ENCODE data around the gene POMGNT1.
A peak's percentile ranks its signal among the peaks of the same experiment; 100 is the strongest.

The POMGNT1 gene

DNA sequence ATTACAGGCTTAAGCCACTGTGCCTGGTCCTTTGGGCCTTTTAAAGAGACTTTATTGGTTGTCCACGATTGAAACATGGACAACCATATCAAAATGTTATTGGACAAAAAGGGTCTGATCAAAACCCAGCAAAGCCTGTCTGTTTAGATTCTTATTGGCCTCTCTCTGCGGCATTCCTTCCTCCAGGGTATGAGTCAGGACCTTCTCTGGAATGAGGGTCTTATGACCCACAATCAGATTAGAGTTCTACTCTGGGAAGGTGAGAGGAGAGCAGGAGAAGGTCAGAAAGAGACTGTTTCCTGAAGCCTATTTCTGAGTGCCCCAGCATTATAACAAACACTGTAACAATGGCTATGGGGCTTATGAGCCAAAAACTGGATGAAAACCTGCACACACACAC is 12.8 kb upstream of the POMGNT1 start:
- 93 to 95% methylated on average over 2 of the region's 2 CpGs for WGBS, 2 experiments

DNA sequence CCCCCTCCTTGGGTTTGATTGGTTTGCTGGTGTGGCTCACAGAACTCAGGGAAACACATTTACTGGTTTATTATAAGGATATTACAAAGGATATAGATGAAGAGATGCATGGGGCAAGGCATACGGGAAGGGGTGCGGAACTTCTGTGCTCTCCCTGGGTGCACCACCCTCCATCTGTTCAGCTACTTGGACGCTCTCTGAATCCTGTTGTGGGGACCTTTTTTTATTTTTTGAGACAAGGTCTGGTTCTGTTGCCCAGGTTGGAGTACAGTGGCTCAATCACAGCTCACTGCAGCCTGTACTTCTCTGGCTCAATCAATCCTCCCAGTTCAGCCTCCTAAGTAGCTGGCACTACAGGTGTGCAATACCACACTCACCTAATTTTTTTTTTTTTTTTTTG is 12.3 kb upstream of the POMGNT1 start:
- Histone ChIP-seq H3K9me3 (ENCODE audit: control insufficient read depth, low read length) (no peaks in the 10 kb centered on the region), H3K27ac (ENCODE audit: insufficient read depth, low read depth, low read length, poor library complexity, severe bottlenecking) (no peak overlapping the region), H3K36me3 (ENCODE audit: control insufficient read depth, insufficient read depth, low read length) (no peaks in the 10 kb centered on the region), H3K4me1 (ENCODE audit: control insufficient read depth, insufficient read depth, low read length) (no peaks in the 10 kb centered on the region), H3K27me3 (ENCODE audit: control insufficient read depth, insufficient read depth, low read length, poor library complexity, severe bottlenecking) (no peaks in the 10 kb centered on the region), H3K4me3 (ENCODE audit: insufficient read depth, low read depth, low read length) (no peak overlapping the region)
- WGBS, 2 experiments, result 89 to 93% methylated on average over 3 of the region's 3 CpGs

More for the DNA sequence above, 12.8 kb upstream of the POMGNT1 start:
- Histone ChIP-seq H3K27ac (ENCODE audit: insufficient read depth, low read depth, low read length, poor library complexity, severe bottlenecking) (no peak overlapping the region), H3K9me3 (ENCODE audit: control insufficient read depth, low read length) (no peaks in the 10 kb centered on the region), H3K36me3 (ENCODE audit: control insufficient read depth, insufficient read depth, low read length) (no peaks in the 10 kb centered on the region), H3K4me3 (ENCODE audit: insufficient read depth, low read depth, low read length) (no peak overlapping the region), H3K4me1 (ENCODE audit: control insufficient read depth, insufficient read depth, low read length) (no peaks in the 10 kb centered on the region), H3K27me3 (ENCODE audit: control insufficient read depth, insufficient read depth, low read length, poor library complexity, severe bottlenecking) (no peaks in the 10 kb centered on the region)

DNA sequence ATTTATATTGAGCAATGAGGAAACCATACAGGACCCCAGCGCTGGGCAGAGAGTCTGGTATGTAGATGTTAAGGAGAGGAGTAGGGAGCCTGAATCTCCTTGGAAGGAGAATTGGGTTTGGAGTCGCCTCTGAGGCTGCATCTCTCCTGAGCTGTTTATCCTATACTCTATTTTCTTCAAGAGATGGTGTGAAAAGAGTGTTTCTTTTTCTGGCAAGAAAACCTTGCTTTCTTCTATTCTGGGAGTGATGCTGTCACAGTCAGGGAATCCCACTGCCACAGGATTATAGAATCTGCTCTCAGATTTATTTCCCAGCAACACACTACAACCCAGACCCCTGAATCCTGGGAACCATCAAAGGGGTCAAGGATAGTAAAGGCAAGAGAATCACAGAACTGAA is 8.2 kb upstream of the POMGNT1 start:
- WGBS, 2 experiments, result 88 to 99% methylated on average over 2 of the region's 2 CpGs
- Histone ChIP-seq H3K9me3 (ENCODE audit: control insufficient read depth, low read length) (no peaks in the 10 kb centered on the region), H3K36me3 (ENCODE audit: control insufficient read depth, insufficient read depth, low read length) (no peaks in the 10 kb centered on the region), H3K27ac (ENCODE audit: insufficient read depth, low read depth, low read length, poor library complexity, severe bottlenecking) (no peak overlapping the region), H3K4me1 (ENCODE audit: control insufficient read depth, insufficient read depth, low read length) (no peaks in the 10 kb centered on the region), H3K4me3 (ENCODE audit: insufficient read depth, low read depth, low read length) (no peak overlapping the region), H3K27me3 (ENCODE audit: control insufficient read depth, insufficient read depth, low read length, poor library complexity, severe bottlenecking) (no peaks in the 10 kb centered on the region)

DNA sequence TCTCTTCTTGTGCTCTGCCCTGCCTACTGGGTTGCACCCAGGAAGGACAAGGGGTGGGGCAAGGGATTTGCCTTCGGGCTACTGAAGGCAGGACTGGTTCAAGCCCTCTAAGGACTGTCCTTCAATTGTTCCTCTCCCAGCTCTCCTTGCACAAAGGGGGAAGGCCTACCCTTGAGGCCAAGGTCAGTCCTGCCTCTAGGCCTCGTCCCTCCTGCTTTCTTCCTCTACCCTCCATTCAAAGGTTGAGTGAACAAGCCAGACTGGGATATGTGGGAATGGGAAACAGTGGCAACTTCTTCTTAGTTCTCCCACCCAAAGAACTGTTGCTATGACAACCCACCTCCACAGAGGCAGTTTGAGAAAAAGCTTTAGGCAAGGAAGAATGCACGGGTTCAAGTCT is 7.6 kb upstream of the POMGNT1 start:
- Histone ChIP-seq H3K27ac (ENCODE audit: insufficient read depth, low read depth, low read length, poor library complexity, severe bottlenecking) (no peak overlapping the region), H3K4me3 (ENCODE audit: insufficient read depth, low read depth, low read length) (no peak overlapping the region), H3K36me3 (ENCODE audit: control insufficient read depth, insufficient read depth, low read length) (no peaks in the 10 kb centered on the region), H3K27me3 (ENCODE audit: control insufficient read depth, insufficient read depth, low read length, poor library complexity, severe bottlenecking) (no peaks in the 10 kb centered on the region), H3K4me1 (ENCODE audit: control insufficient read depth, insufficient read depth, low read length) (no peaks in the 10 kb centered on the region), H3K9me3 (ENCODE audit: control insufficient read depth, low read length) (no peaks in the 10 kb centered on the region)
- 67 to 70% methylated on average over 3 of the region's 3 CpGs for WGBS, 2 experiments

DNA sequence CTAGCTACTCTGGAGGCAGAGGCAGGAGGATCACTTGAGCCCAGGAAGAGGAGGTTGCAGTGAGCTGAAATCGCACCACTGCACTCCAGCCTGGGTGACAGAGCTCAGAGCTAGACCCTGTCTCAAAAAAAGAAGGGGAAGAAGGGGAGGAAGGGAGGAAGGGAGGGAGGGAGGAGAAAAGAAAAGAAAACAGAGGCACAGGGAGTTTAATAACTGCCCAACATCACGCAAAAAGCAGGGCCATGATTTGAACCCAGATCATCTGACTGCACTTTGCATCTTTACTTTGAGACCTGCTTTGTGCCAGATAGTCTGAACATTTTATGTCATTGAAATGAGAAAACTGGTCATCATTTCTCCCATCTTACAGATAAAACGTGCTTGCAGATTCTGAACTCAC is 6.9 kb upstream of the POMGNT1 start:
- H3K4me1 ChIP-seq (ENCODE audit: control insufficient read depth, insufficient read depth, low read length), result no peaks in the 10 kb centered on the region
- H3K36me3 ChIP-seq (ENCODE audit: control insufficient read depth, insufficient read depth, low read length), result no peaks in the 10 kb centered on the region
- H3K27ac ChIP-seq (ENCODE audit: insufficient read depth, low read depth, low read length, poor library complexity, severe bottlenecking), result no peak overlapping the region
- WGBS, 2 experiments, result 91 to 94% methylated on average over 3 of the region's 3 CpGs
- H3K9me3 ChIP-seq (ENCODE audit: control insufficient read depth, low read length), result no peaks in the 10 kb centered on the region
- H3K27me3 ChIP-seq (ENCODE audit: control insufficient read depth, insufficient read depth, low read length, poor library complexity, severe bottlenecking), result no peaks in the 10 kb centered on the region
- H3K4me3 ChIP-seq (ENCODE audit: insufficient read depth, low read depth, low read length), result no peak overlapping the region

DNA sequence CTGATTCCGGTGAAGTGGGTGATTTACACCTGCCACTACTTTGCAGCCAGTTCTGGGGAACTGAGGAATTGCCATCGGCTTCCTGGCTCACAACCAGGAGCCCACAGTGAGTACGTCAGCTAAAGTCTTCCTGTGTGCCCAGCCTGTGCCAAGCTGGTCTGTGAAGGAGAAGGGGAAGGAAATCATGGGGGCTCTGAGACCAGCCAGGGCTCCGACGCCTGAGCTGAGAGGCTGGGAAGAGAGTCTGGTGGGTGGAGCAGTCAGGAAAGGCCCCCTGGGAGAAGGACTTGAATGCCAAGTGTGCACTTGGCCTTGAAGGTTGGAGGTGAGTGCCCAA is 6.1 kb upstream of the POMGNT1 start:
- WGBS, 2 experiments, result 76 to 78% methylated on average over 5 of the region's 5 CpGs
- Histone ChIP-seq H3K36me3 (ENCODE audit: control insufficient read depth, insufficient read depth, low read length) (no peaks in the 10 kb centered on the region), H3K9me3 (ENCODE audit: control insufficient read depth, low read length) (no peaks in the 10 kb centered on the region), H3K4me1 (ENCODE audit: control insufficient read depth, insufficient read depth, low read length) (no peaks in the 10 kb centered on the region), H3K27ac (ENCODE audit: insufficient read depth, low read depth, low read length, poor library complexity, severe bottlenecking) (no peak overlapping the region), H3K4me3 (ENCODE audit: insufficient read depth, low read depth, low read length) (peak overlapping the region; percentile 94), H3K27me3 (ENCODE audit: control insufficient read depth, insufficient read depth, low read length, poor library complexity, severe bottlenecking) (no peaks in the 10 kb centered on the region)

DNA sequence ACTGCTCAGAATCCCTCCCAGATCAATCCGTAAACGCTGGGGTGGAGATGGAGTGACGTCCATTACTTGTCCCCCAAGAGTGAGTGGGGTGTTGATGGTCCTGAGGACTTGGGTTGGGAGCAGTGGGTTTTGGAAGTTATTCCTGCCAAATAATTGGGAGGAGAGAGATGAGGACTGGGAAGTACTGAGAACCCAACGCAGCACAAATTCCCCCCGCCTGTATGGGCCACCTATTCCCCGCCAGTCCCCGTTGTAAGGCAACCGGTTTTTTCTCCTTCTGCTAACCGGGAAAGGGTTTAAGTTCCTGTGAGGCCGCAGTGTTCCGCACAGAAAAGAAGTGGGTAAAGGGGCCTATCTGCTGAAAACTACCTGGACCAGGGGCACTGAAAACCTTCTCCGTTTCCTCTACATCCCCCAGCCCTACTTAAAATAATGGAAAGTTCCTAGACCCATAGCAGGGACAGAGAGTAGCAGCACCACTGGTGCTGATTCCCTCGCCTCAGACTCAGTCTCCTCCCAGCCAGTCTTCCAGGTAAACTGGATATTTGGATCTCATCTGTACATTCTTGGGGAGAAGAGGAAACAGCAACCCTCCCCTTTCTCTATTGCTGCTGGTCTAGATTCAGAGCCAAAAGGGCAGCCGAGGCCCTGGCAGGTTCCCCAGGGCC is 5.6 kb upstream of the POMGNT1 start:
- Histone ChIP-seq H3K4me3 (ENCODE audit: insufficient read depth, low read depth, low read length) (peak overlapping the region; percentile 94), H3K27ac (ENCODE audit: insufficient read depth, low read depth, low read length, poor library complexity, severe bottlenecking) (no peak overlapping the region), H3K4me1 (ENCODE audit: control insufficient read depth, insufficient read depth, low read length) (no peaks in the 10 kb centered on the region), H3K27me3 (ENCODE audit: control insufficient read depth, insufficient read depth, low read length, poor library complexity, severe bottlenecking) (no peaks in the 10 kb centered on the region), H3K9me3 (ENCODE audit: control insufficient read depth, low read length) (no peaks in the 10 kb centered on the region), H3K36me3 (ENCODE audit: control insufficient read depth, insufficient read depth, low read length) (no peaks in the 10 kb centered on the region)
- WGBS, 2 experiments, result 12 to 14% methylated on average over 14 of the region's 14 CpGs

DNA sequence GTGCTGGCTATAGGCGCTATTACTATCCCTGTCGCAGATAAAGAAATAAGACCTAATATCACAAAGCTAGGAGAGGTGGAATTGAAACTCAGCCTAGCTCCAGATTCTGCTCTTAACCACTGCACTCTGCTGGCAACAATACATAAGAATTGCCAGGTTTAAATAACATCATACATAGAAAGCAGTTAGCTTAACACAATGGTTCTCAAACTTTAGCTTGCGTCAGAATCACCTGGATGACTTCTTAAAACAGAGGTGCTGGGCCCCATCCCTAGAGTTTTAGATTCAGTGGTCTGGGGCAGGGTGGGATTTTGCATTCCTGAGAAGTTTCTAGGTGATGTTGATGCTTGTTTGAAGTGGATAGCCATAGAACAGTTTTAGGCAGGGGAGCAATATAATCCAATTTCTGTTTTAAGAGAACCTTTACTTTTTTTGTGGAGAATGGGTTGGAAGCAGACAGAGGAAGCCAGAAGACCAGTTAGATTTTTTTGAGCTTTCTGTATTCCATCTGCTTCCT is 1.1 kb upstream of the POMGNT1 start:
- Histone ChIP-seq H3K27ac (ENCODE audit: insufficient read depth, low read depth, low read length, poor library complexity, severe bottlenecking) (no peak overlapping the region), H3K36me3 (ENCODE audit: control insufficient read depth, insufficient read depth, low read length) (peaks cover 3% of the 10 kb centered on the region), H3K4me1 (ENCODE audit: control insufficient read depth, insufficient read depth, low read length) (peaks cover 6% of the 10 kb centered on the region), H3K27me3 (ENCODE audit: control insufficient read depth, insufficient read depth, low read length, poor library complexity, severe bottlenecking) (no peaks in the 10 kb centered on the region), H3K9me3 (ENCODE audit: control insufficient read depth, low read length) (no peaks in the 10 kb centered on the region), H3K4me3 (ENCODE audit: insufficient read depth, low read depth, low read length) (no peak overlapping the region)
- 92 to 93% methylated on average over 3 of the region's 3 CpGs for WGBS, 2 experiments

DNA sequence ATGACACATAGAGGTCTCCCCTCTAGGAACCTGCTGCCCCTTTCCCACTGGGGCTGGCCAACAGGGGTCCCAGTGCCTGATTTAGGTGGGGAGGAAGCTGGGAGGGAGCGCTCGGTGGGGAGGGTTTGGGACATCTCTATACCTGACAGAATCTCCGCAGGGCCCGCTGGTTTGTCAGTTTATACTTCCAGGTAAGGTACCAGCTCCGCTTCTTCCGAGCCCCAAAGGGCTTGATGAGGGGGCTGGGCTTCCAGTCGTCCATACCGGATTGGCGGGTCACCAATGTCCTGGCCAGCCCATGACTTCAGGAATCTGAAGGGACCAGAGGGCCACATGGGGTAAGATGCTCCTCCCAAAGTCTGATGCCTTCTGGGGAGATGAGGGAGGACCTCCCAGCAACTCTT is 672 bp downstream of the POMGNT1 start:
- Histone ChIP-seq H3K9me3 (ENCODE audit: control insufficient read depth, low read length) (no peaks in the 10 kb centered on the region), H3K27ac (ENCODE audit: insufficient read depth, low read depth, low read length, poor library complexity, severe bottlenecking) (no peak overlapping the region), H3K4me1 (ENCODE audit: control insufficient read depth, insufficient read depth, low read length) (peaks cover 6% of the 10 kb centered on the region), H3K36me3 (ENCODE audit: control insufficient read depth, insufficient read depth, low read length) (peaks cover 12% of the 10 kb centered on the region), H3K27me3 (ENCODE audit: control insufficient read depth, insufficient read depth, low read length, poor library complexity, severe bottlenecking) (no peaks in the 10 kb centered on the region), H3K4me3 (ENCODE audit: insufficient read depth, low read depth, low read length) (peak overlapping the region; percentile 82)
- 68% methylated on average over 9 of the region's 9 CpGs for WGBS, 2 experiments

DNA sequence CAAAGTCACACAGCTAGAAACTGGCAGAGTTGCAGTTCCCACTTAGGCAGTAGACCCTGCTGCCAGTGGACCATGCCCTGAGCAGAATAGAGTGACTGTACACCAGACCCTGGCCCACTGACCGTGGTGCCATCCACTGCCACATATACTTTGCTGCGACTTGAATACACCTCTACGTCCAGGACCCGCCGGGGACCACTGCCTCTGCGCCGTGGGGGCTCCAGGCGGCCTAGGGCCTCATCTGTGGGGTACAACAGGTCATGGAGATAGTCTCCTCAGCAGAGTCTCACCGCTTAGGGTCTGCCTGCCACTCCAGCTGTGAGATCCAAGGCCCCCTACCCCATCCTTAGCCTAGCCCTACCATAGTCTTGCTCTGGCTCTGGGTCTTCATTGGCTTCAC is 1.6 kb downstream of the POMGNT1 start:
- Histone ChIP-seq H3K27ac (ENCODE audit: insufficient read depth, low read depth, low read length, poor library complexity, severe bottlenecking) (no peak overlapping the region), H3K27me3 (ENCODE audit: control insufficient read depth, insufficient read depth, low read length, poor library complexity, severe bottlenecking) (no peaks in the 10 kb centered on the region), H3K4me3 (ENCODE audit: insufficient read depth, low read depth, low read length) (no peak overlapping the region), H3K4me1 (ENCODE audit: control insufficient read depth, insufficient read depth, low read length) (peaks cover 6% of the 10 kb centered on the region), H3K36me3 (ENCODE audit: control insufficient read depth, insufficient read depth, low read length) (peaks cover 19% of the 10 kb centered on the region), H3K9me3 (ENCODE audit: control insufficient read depth, low read length) (no peaks in the 10 kb centered on the region)
- WGBS, 2 experiments, result 96% methylated on average over 9 of the region's 9 CpGs

All from ectodermal cell (in vitro differentiated cells).